Measurements from ENCODE around the gene GALNT18. TPM values are rescaled to one million over a fixed set of nuclear protein-coding genes. Genes with fewer than 3 reads are reported as not detected.

The GALNT18 gene
- total and polyA plus RNA-seq, 2 donors (not counting 3 experiments of a cell fraction or from before 2014, with no cell fraction given): 0.17 to 0.18 TPM

DNA sequence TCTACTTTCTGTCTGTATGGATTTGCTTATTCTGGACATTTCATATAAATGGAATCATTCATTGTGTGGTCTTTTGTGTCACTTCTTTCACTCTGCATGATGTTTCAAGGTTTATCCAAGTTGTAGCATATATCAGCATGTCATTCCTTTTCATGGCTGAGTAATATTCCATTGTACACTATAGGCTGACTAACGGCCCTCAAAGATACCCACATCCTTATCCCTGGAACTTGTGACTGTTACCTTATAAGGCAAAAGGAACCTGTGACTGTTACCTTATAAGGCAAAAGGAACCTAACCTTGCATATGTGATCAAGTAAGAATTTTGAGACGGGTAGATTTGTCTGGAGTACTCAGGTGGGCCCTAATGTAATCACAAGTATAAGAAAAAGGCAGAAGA is 380.5 kb downstream of the GALNT18 start:
- Histone ChIP-seq H3K4me1 (ENCODE audit: control insufficient read depth, extremely low read depth, insufficient read depth, low read length) (no peaks in the 10 kb centered on the region), H4K20me1 (replicated peaks; ENCODE audit: control insufficient read depth, extremely low read depth, insufficient read depth, low read length) (no peaks in the 10 kb centered on the region), H3K9ac (replicated peaks; ENCODE audit: extremely low read depth, insufficient read depth, low read length) (no peak overlapping the region), H3K9me1 (replicated peaks; ENCODE audit: control insufficient read depth, extremely low read depth, insufficient read depth, low read length) (no peaks in the 10 kb centered on the region), H3K27ac (ENCODE audit: insufficient read depth, low read depth, low read length) (no peak overlapping the region), H3K4me2 (ENCODE audit: insufficient read depth, low read length) (no peak overlapping the region), H2AFZ (ENCODE audit: low read depth, low read length) (no peak overlapping the region), H3K27me3 (ENCODE audit: control insufficient read depth in 2 of 2, insufficient read depth in 2 of 2, low read length in 2 of 2) (no peaks in the 10 kb centered on the region), H3K79me2 (ENCODE audit: control insufficient read depth, insufficient read depth, low read length) (no peaks in the 10 kb centered on the region), H3K4me3 (replicated peaks in 1 of 3; ENCODE audit: insufficient read depth in 1 of 3, low read depth in 1 of 3, low read length in 3 of 3) (no peak overlapping the region), H3K9me3 (replicated peaks; ENCODE audit: control insufficient read depth, insufficient read depth, low read length) (no peaks in the 10 kb centered on the region), H3K36me3 (ENCODE audit: control insufficient read depth in 2 of 2, extremely low read depth in 1 of 2, insufficient read depth in 2 of 2, low read length in 2 of 2) (no peaks in the 10 kb centered on the region)
- no peak for DNase-seq (ENCODE audit: low read depth, low spot score)
- intact Hi-C loops (cut with micrococcal nuclease): no loop called here
- BruUV-seq (replicated peaks): no TSS peak
- no peak for FAIRE-seq
- ChIA-PET CTCF (no interaction called here), POLR2A (no interaction called here)
- dilution Hi-C loops (cut with MboI; ENCODE audit: extremely low pct_ligation_motif_present, low sequenced_read_pairs): no loop called here
- TF ChIP-seq POLR2AphosphoS5 (IDR thresholded peaks at IDR 0.05; ENCODE audit: insufficient read depth, low read depth, low read length) (no peak), POLR2A (IDR thresholded peaks at IDR 0.05; ENCODE audit: low read depth, low read length) (no peak), MYC (IDR thresholded peaks at IDR 0.05; ENCODE audit: low read depth, low read length) (no peak), MAX (IDR thresholded peaks at IDR 0.05; ENCODE audit: insufficient read depth, insufficient read length) (no peak), GATA2 (IDR thresholded peaks at IDR 0.05; ENCODE audit: insufficient read depth, insufficient read length, low read depth, low read length) (no peak), FOS (IDR thresholded peaks at IDR 0.05; ENCODE audit: borderline replicate concordance, insufficient read depth, low read length) (no peak), EZH2 (IDR thresholded peaks at IDR 0.05; ENCODE audit: borderline replicate concordance, low read depth, low read length, severe bottlenecking) (no peak)
- TF ChIP-seq, protein P1, sequence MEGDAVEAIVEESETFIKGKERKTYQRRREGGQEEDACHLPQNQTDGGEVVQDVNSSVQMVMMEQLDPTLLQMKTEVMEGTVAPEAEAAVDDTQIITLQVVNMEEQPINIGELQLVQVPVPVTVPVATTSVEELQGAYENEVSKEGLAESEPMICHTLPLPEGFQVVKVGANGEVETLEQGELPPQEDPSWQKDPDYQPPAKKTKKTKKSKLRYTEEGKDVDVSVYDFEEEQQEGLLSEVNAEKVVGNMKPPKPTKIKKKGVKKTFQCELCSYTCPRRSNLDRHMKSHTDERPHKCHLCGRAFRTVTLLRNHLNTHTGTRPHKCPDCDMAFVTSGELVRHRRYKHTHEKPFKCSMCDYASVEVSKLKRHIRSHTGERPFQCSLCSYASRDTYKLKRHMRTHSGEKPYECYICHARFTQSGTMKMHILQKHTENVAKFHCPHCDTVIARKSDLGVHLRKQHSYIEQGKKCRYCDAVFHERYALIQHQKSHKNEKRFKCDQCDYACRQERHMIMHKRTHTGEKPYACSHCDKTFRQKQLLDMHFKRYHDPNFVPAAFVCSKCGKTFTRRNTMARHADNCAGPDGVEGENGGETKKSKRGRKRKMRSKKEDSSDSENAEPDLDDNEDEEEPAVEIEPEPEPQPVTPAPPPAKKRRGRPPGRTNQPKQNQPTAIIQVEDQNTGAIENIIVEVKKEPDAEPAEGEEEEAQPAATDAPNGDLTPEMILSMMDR (IDR thresholded peaks at IDR 0.05; ENCODE audit: extremely low read depth in 1 of 2, insufficient read depth in 1 of 2, low read depth in 1 of 2, low read length in 2 of 2): no peak

Measured in endothelial cell of umbilical vein (primary cell).